HepG2 (cell line): ENCODE results near the gene GOSR1. TPM values are rescaled to one million over a fixed set of nuclear protein-coding genes. Genes with fewer than 3 reads are reported as not detected.

Experiments
- FOXK2 ChIP-seq: fragments of 450-650 bp; IDR thresholded peaks from 2 replicates; pipeline ENCODE4 v1.6.1; 2016
- GABPA ChIP-seq, 2 experiments: IDR thresholded peaks; 2 replicates each; pipeline ENCODE4 v1.6.1; 2011 to 2016; ENCODE audit warnings: low read depth in 2 of 2, low read length in 1 of 2, missing biosample characterization in 1 of 2, missing genetic modification characterization in 1 of 2
- GPN1 ChIP-seq: sonication (generic); formaldehyde crosslinking; IDR thresholded peaks from 2 replicates; pipeline ENCODE4 v1.5.1; 2020; ENCODE audit warnings: missing genetic modification reagents, borderline replicate concordance
- KLF15 ChIP-seq: sonication (generic); formaldehyde crosslinking; IDR thresholded peaks from 2 replicates; pipeline ENCODE4 v1.8.1; 2023; ENCODE audit warnings: borderline replicate concordance, mild to moderate bottlenecking, inconsistent platforms, missing genetic modification reagents, mixed read lengths
- MTF2 ChIP-seq: sonication (generic); formaldehyde crosslinking; IDR thresholded peaks from 2 replicates; pipeline ENCODE4 v1.5.0; 2020; ENCODE audit warnings: missing genetic modification reagents, borderline replicate concordance
- MYNN ChIP-seq: sonication (generic); formaldehyde crosslinking; IDR thresholded peaks from 2 replicates; pipeline ENCODE4 v1.4.0; 2020; ENCODE audit warnings: mild to moderate bottlenecking, low read depth, missing genetic modification reagents
- NONO ChIP-seq, 2 experiments: fragments of 450-650 bp in 1 of 2; sonication (generic) in 1 of 2; formaldehyde crosslinking in 1 of 2; IDR thresholded peaks in 1 of 2; conservative IDR thresholded peaks in 1 of 2; 2 replicates each; pipeline versions ENCODE4 v1.6.1 to v1.8.0; 2017 to 2022; ENCODE audit warnings: mild to moderate bottlenecking in 1 of 2, missing genetic modification reagents in 1 of 2, moderate library complexity in 1 of 2
- RAD51 ChIP-seq: fragments of 450-650 bp; IDR thresholded peaks from 2 replicates; pipeline ENCODE4 v1.6.1; 2016; ENCODE audit warnings: borderline replicate concordance
- RXRA ChIP-seq: sonication (generic); formaldehyde crosslinking; IDR thresholded peaks from 2 replicates; pipeline ENCODE4 v1.5.1; 2020; ENCODE audit warnings: missing genetic modification reagents
- SIN3A ChIP-seq: IDR thresholded peaks from 2 replicates; pipeline ENCODE4 v1.6.1; 2011; ENCODE audit warnings: low read depth, mild to moderate bottlenecking, control low read depth, low read length, borderline replicate concordance
- SP140L ChIP-seq: sonication (generic); formaldehyde crosslinking; IDR thresholded peaks from 2 replicates; pipeline ENCODE4 v1.4.0; 2020; ENCODE audit warnings: missing genetic modification reagents, borderline replicate concordance
- ZNF124 ChIP-seq: sonication (generic); formaldehyde crosslinking; IDR thresholded peaks from 2 replicates; pipeline ENCODE4 v1.4.0; 2020; ENCODE audit warnings: missing genetic modification reagents
- ZNF180 ChIP-seq: sonication (generic); formaldehyde crosslinking; IDR thresholded peaks from 2 replicates; pipeline ENCODE4 v1.4.0; 2020; ENCODE audit warnings: low read depth, missing genetic modification reagents, borderline replicate concordance
- ZNF446 ChIP-seq: sonication (generic); formaldehyde crosslinking; IDR thresholded peaks from 2 replicates; pipeline ENCODE4 v1.5.0; 2020; ENCODE audit warnings: mild to moderate bottlenecking, missing genetic modification reagents
- ZNF660 ChIP-seq: sonication (generic); formaldehyde crosslinking; IDR thresholded peaks from 2 replicates; pipeline ENCODE4 v1.5.1; 2020; ENCODE audit warnings: mild to moderate bottlenecking, low read depth, missing genetic modification reagents, borderline replicate concordance
- ZNF83 ChIP-seq: sonication (generic); formaldehyde crosslinking; IDR thresholded peaks from 2 replicates; pipeline ENCODE4 v1.4.0; 2020; ENCODE audit warnings: missing genetic modification reagents, mild to moderate bottlenecking, borderline replicate concordance
- polyA plus RNA-seq, 8 experiments: library from polyadenylated mRNA; depleted of rRNA in 3 of 8; stranded (reverse) in 7 of 8; unstranded in 1 of 8; fragments of >200 nt; fragmentation: Illumina TruSeq in 4 of 8; extraction: Trizol in 4 of 8; gene quantifications; 2 replicates each; pipeline versions ENCODE4 v1.2.1 to v1.2.3, GENCODE V29; 2011 to 2016; ENCODE audit warnings: low read depth in 4 of 8, missing spikeins in 1 of 8, mixed read lengths in 1 of 8; ENCODE audit not compliant: insufficient read depth in 1 of 8
- total RNA-seq, 5 experiments: library from RNA; depleted of rRNA; stranded (reverse); fragments of >200 nt; fragmentation: Illumina TruSeq; extraction: Trizol; gene quantifications; 2 replicates each; pipeline ENCODE4 v1.2.3, GENCODE V29; 2016; ENCODE audit warnings: low read depth in 1 of 5
- TF ChIP-seq, protein P1 (sequence below): sonication (generic); formaldehyde crosslinking; IDR thresholded peaks from 2 replicates; pipeline ENCODE4 v1.5.1; 2020; ENCODE audit warnings: mild to moderate bottlenecking, moderate library complexity, missing genetic modification reagents
- TF ChIP-seq, protein P2 (sequence below): sonication (generic); formaldehyde crosslinking; IDR thresholded peaks from 2 replicates; pipeline ENCODE4 v1.5.0; 2020; ENCODE audit warnings: mild to moderate bottlenecking, missing genetic modification reagents, borderline replicate concordance
- TF ChIP-seq, protein P3 (sequence below): sonication (generic); formaldehyde crosslinking; IDR thresholded peaks from 2 replicates; pipeline ENCODE4 v1.4.0; 2020; ENCODE audit warnings: missing genetic modification reagents

GOSR1 gene
- total and polyA plus RNA-seq, 2 of the 13 experiments (the other 11 are each of a cell fraction or from before 2014, with no cell fraction given) = 15.8 to 37.0 TPM

DNA sequence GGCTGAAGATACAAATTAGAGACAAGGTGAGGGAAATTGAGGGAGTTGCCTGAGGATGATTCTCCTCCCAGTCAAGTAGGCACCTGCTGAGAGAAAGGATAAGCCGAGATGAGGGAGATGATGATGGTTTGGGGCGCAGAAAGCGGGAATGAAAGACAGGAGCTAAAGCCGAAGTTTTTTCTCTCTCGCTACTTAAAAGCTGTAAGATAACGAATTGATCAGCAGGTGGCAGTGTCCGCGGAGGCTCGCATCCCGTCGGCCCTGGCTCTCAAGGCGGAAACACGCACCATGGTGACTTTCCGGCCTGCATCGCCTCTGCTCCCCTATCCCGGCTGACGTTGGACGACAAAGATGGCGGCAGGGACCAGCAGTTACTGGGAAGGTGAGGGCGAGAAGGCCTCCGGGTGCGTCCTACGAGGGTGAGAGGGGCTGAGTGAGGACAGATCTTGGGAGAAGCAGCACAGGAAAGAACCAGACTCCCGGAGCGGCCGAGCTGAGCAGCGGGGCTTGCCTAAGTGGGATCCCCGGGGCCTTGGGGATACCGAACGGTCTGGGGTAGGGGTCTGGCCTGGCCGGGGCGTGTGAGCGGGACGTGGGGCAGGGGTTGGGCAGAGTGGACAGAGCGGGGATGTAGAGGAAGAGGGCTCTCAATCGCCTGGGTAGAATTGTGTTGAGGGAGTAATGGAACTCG, at the start of gene GOSR1 (continued):
- TF ChIP-seq NONO (IDR thresholded peaks at IDR 0.05) (no peak), NONO (CRISPR knock-in tag; conservative IDR thresholded peaks at IDR 0.05) (peak; percentile 96), ZNF660 (CRISPR knock-in tag) (no peak), ZNF446 (CRISPR knock-in tag) (peak; percentile 93), ZNF180 (no peak; the same call in 1 of the 2 replicates), GABPA (IDR thresholded peaks at IDR 0.05; ENCODE audit: low read depth, low read length) (peak; percentile 94), GABPA (CRISPR knock-in tag; IDR thresholded peaks at IDR 0.05; ENCODE audit: low read depth) (peak; percentile 97), KLF15 (CRISPR knock-in tag) (no peak), MYNN (CRISPR knock-in tag) (no peak), ZNF124 (peak; percentile 70), FOXK2 (0 out of 2 replicates have a peak, but pooled peaks have one; percentile 3), SP140L (CRISPR knock-in tag) (peak; percentile 59; the same call in 1 of the 2 replicates), MTF2 (CRISPR knock-in tag) (no peak), GPN1 (no peak), RAD51 (no peak), ZNF83 (CRISPR knock-in tag) (no peak), RXRA (CRISPR knock-in tag) (peak; percentile 77), SIN3A (peak; percentile 55; the same call in 1 of the 2 replicates)
- TF ChIP-seq, protein P1, sequence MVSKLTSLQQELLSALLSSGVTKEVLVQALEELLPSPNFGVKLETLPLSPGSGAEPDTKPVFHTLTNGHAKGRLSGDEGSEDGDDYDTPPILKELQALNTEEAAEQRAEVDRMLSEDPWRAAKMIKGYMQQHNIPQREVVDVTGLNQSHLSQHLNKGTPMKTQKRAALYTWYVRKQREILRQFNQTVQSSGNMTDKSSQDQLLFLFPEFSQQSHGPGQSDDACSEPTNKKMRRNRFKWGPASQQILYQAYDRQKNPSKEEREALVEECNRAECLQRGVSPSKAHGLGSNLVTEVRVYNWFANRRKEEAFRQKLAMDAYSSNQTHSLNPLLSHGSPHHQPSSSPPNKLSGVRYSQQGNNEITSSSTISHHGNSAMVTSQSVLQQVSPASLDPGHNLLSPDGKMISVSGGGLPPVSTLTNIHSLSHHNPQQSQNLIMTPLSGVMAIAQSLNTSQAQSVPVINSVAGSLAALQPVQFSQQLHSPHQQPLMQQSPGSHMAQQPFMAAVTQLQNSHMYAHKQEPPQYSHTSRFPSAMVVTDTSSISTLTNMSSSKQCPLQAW (CRISPR knock-in tag) = peak; percentile 86
- TF ChIP-seq, protein P2, sequence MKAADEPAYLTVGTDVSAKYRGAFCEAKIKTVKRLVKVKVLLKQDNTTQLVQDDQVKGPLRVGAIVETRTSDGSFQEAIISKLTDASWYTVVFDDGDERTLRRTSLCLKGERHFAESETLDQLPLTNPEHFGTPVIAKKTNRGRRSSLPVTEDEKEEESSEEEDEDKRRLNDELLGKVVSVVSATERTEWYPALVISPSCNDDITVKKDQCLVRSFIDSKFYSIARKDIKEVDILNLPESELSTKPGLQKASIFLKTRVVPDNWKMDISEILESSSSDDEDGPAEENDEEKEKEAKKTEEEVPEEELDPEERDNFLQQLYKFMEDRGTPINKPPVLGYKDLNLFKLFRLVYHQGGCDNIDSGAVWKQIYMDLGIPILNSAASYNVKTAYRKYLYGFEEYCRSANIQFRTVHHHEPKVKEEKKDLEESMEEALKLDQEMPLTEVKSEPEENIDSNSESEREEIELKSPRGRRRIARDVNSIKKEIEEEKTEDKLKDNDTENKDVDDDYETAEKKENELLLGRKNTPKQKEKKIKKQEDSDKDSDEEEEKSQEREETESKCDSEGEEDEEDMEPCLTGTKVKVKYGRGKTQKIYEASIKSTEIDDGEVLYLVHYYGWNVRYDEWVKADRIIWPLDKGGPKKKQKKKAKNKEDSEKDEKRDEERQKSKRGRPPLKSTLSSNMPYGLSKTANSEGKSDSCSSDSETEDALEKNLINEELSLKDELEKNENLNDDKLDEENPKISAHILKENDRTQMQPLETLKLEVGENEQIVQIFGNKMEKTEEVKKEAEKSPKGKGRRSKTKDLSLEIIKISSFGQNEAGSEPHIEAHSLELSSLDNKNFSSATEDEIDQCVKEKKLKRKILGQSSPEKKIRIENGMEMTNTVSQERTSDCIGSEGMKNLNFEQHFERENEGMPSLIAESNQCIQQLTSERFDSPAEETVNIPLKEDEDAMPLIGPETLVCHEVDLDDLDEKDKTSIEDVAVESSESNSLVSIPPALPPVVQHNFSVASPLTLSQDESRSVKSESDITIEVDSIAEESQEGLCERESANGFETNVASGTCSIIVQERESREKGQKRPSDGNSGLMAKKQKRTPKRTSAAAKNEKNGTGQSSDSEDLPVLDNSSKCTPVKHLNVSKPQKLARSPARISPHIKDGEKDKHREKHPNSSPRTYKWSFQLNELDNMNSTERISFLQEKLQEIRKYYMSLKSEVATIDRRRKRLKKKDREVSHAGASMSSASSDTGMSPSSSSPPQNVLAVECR (CRISPR knock-in tag) = peak; percentile 93
- TF ChIP-seq, protein P3, sequence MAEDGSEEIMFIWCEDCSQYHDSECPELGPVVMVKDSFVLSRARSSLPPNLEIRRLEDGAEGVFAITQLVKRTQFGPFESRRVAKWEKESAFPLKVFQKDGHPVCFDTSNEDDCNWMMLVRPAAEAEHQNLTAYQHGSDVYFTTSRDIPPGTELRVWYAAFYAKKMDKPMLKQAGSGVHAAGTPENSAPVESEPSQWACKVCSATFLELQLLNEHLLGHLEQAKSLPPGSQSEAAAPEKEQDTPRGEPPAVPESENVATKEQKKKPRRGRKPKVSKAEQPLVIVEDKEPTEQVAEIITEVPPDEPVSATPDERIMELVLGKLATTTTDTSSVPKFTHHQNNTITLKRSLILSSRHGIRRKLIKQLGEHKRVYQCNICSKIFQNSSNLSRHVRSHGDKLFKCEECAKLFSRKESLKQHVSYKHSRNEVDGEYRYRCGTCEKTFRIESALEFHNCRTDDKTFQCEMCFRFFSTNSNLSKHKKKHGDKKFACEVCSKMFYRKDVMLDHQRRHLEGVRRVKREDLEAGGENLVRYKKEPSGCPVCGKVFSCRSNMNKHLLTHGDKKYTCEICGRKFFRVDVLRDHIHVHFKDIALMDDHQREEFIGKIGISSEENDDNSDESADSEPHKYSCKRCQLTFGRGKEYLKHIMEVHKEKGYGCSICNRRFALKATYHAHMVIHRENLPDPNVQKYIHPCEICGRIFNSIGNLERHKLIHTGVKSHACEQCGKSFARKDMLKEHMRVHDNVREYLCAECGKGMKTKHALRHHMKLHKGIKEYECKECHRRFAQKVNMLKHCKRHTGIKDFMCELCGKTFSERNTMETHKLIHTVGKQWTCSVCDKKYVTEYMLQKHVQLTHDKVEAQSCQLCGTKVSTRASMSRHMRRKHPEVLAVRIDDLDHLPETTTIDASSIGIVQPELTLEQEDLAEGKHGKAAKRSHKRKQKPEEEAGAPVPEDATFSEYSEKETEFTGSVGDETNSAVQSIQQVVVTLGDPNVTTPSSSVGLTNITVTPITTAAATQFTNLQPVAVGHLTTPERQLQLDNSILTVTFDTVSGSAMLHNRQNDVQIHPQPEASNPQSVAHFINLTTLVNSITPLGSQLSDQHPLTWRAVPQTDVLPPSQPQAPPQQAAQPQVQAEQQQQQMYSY (CRISPR knock-in tag) = peak; percentile 77
